ENCODE data around the gene SOX6.

SOX6 gene

GRCh38 chr11:15942936-15943335 is 413.4 kb downstream of the SOX6 start:
- no peak for DNase-seq (ENCODE audit: extremely low read depth, insufficient read length)
- TF ChIP-seq CTCF (IDR thresholded peaks at IDR 0.05; ENCODE audit: insufficient read depth, low read length, poor library complexity, severe bottlenecking): no peak
- H3K36me3 ChIP-seq (ENCODE audit: control insufficient read depth, insufficient read depth, low read length): no peaks in the 10 kb centered on the region
- no peak overlapping the region for H3K4me3 ChIP-seq (replicated peaks; ENCODE audit: low read depth, low read length)
- H3K27me3 ChIP-seq (replicated peaks; ENCODE audit: control insufficient read depth, insufficient read depth, low read length): no peaks in the 10 kb centered on the region

- DNase-seq (ENCODE audit: extremely low read depth, insufficient read length): no peak
- no peak for TF ChIP-seq CTCF (IDR thresholded peaks at IDR 0.05; ENCODE audit: insufficient read depth, low read length, poor library complexity, severe bottlenecking)
- Histone ChIP-seq H3K4me3 (replicated peaks; ENCODE audit: low read depth, low read length) (no peak overlapping the region), H3K27me3 (replicated peaks; ENCODE audit: control insufficient read depth, insufficient read depth, low read length) (no peaks in the 10 kb centered on the region), H3K36me3 (ENCODE audit: control insufficient read depth, insufficient read depth, low read length) (no peaks in the 10 kb centered on the region)
Observed at GRCh38 chr11:15942126-15942525, 414.2 kb downstream of the SOX6 start.

- peak; percentile 40 for DNase-seq (ENCODE audit: extremely low read depth, insufficient read length)
- H3K36me3 ChIP-seq (ENCODE audit: control insufficient read depth, insufficient read depth, low read length): no peaks in the 10 kb centered on the region
- H3K4me3 ChIP-seq (replicated peaks; ENCODE audit: low read depth, low read length): no peak overlapping the region
- H3K27me3 ChIP-seq (replicated peaks; ENCODE audit: control insufficient read depth, insufficient read depth, low read length): no peaks in the 10 kb centered on the region
- peak; percentile 85 for TF ChIP-seq CTCF (IDR thresholded peaks at IDR 0.05; ENCODE audit: insufficient read depth, low read length, poor library complexity, severe bottlenecking)
Observed at GRCh38 chr11:15941206-15941770, 415.1 kb downstream of the SOX6 start.

GRCh38 chr11:15940462-15941205 is 415.7 kb downstream of the SOX6 start:
- TF ChIP-seq CTCF (IDR thresholded peaks at IDR 0.05; ENCODE audit: insufficient read depth, low read length, poor library complexity, severe bottlenecking): no peak
- no peak for DNase-seq (ENCODE audit: extremely low read depth, insufficient read length)
- H3K4me3 ChIP-seq (replicated peaks; ENCODE audit: low read depth, low read length): no peak overlapping the region
- no peaks in the 10 kb centered on the region for H3K27me3 ChIP-seq (replicated peaks; ENCODE audit: control insufficient read depth, insufficient read depth, low read length)
- no peaks in the 10 kb centered on the region for H3K36me3 ChIP-seq (ENCODE audit: control insufficient read depth, insufficient read depth, low read length)

DNA sequence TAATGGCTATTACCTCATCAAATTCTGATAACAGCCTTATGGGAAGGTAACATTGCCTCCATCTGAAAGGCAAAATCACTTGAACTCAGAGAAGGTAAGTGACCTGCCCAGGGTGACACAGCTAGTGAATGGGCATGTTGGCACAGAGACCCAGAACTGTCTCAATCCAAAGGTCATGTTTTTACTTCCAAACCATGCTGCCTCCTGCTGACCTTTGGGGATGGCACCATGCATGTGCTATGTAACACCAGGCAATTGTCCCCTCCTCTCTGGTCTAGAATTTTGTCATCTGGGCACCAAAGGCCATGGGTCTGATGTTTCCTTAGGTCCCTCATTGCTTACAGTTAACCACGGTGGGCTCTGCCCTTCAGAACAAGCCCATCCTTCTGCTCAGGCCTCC is 417.4 kb downstream of the SOX6 start:
- DNase-seq (ENCODE audit: extremely low read depth, insufficient read length): no peak
- TF ChIP-seq CTCF (IDR thresholded peaks at IDR 0.05; ENCODE audit: insufficient read depth, low read length, poor library complexity, severe bottlenecking): no peak
- Histone ChIP-seq H3K4me3 (replicated peaks; ENCODE audit: low read depth, low read length) (no peak overlapping the region), H3K36me3 (ENCODE audit: control insufficient read depth, insufficient read depth, low read length) (no peaks in the 10 kb centered on the region), H3K27me3 (replicated peaks; ENCODE audit: control insufficient read depth, insufficient read depth, low read length) (no peaks in the 10 kb centered on the region; the same call in 1 of the 2 replicates)

All from GM06990 (cell line).